Measurements from ENCODE around the gene BPIFB4.
"Not testable (repeated sequence)": the region's sequence is repeated elsewhere in the genome, so short reads cannot be mapped to it uniquely, and the experiment has no call there.

BPIFB4 gene

GRCh38 chr20:33105316-33105924 lies 26.0 kb downstream of the BPIFB4 start:
- in situ Hi-C loops (cut with HindIII; ENCODE audit: low pct_ligation_motif_present, low sequenced_read_pairs): no loop called here

GRCh38 chr20:33106058-33106620 lies 26.7 kb downstream of the BPIFB4 start:
- in situ Hi-C loops (cut with HindIII; ENCODE audit: low pct_ligation_motif_present, low sequenced_read_pairs); H3K4me3 ChIP-seq (ENCODE audit: low read depth, low read length); H3K27ac ChIP-seq; H3K36me3 ChIP-seq (replicated peaks); H3K27me3 ChIP-seq (replicated peaks); DNase-seq: not testable (repeated sequence)

More at GRCh38 chr20:33105316-33105924, 26.0 kb downstream of the BPIFB4 start:
- Histone ChIP-seq H3K27me3 (replicated peaks) (no peaks in the 10 kb centered on the region), H3K36me3 (replicated peaks) (no peaks in the 10 kb centered on the region), H3K27ac (no peak overlapping the region), H3K4me3 (ENCODE audit: low read depth, low read length) (no peak overlapping the region)
- DNase-seq: no peak
- TF ChIP-seq CTCF (IDR thresholded peaks at IDR 0.05; ENCODE audit: low read depth, low read length, missing control alignments): no peak

- Histone ChIP-seq H3K36me3 (replicated peaks) (no peaks in the 10 kb centered on the region), H3K4me3 (ENCODE audit: low read depth, low read length) (no peak overlapping the region), H3K27ac (no peak overlapping the region), H3K27me3 (replicated peaks) (no peaks in the 10 kb centered on the region)
- in situ Hi-C loops (cut with HindIII; ENCODE audit: low pct_ligation_motif_present, low sequenced_read_pairs): no loop called here
- DNase-seq: no peak
- TF ChIP-seq CTCF (IDR thresholded peaks at IDR 0.05; ENCODE audit: low read depth, low read length, missing control alignments): no peak
These were observed 29.2 kb downstream of the BPIFB4 start for GRCh38 chr20:33108661-33109060.

GRCh38 chr20:33110147-33110825 lies 30.8 kb downstream of the BPIFB4 start:
- no peak for DNase-seq
- TF ChIP-seq CTCF (IDR thresholded peaks at IDR 0.05; ENCODE audit: low read depth, low read length, missing control alignments): no peak
- in situ Hi-C loops (cut with HindIII; ENCODE audit: low pct_ligation_motif_present, low sequenced_read_pairs): no loop called here
- no peaks in the 10 kb centered on the region for H3K27me3 ChIP-seq (replicated peaks)
- H3K27ac ChIP-seq: no peak overlapping the region
- H3K36me3 ChIP-seq (replicated peaks): no peaks in the 10 kb centered on the region
- H3K4me3 ChIP-seq (ENCODE audit: low read depth, low read length): no peak overlapping the region

- Histone ChIP-seq H3K36me3 (replicated peaks) (no peaks in the 10 kb centered on the region), H3K27me3 (replicated peaks) (no peaks in the 10 kb centered on the region), H3K4me3 (ENCODE audit: low read depth, low read length) (no peak overlapping the region), H3K27ac (no peak overlapping the region)
- in situ Hi-C loops (cut with HindIII; ENCODE audit: low pct_ligation_motif_present, low sequenced_read_pairs): no loop called here
- DNase-seq: no peak
- no peak for TF ChIP-seq CTCF (IDR thresholded peaks at IDR 0.05; ENCODE audit: low read depth, low read length, missing control alignments)
These were observed 31.9 kb downstream of the BPIFB4 start for GRCh38 chr20:33111306-33111705.

- in situ Hi-C loops (cut with HindIII; ENCODE audit: low pct_ligation_motif_present, low sequenced_read_pairs): no loop called here
- H3K36me3 ChIP-seq (replicated peaks): no peaks in the 10 kb centered on the region
- no peaks in the 10 kb centered on the region for H3K27me3 ChIP-seq (replicated peaks)
- TF ChIP-seq CTCF (IDR thresholded peaks at IDR 0.05; ENCODE audit: low read depth, low read length, missing control alignments): no peak
- no peak overlapping the region for H3K27ac ChIP-seq
- no peak for DNase-seq
- H3K4me3 ChIP-seq (ENCODE audit: low read depth, low read length): no peak overlapping the region
These were observed 33.3 kb downstream of the BPIFB4 start for GRCh38 chr20:33112547-33113386.

Data from brain microvascular endothelial cell (primary cell).